Endothelial cell of umbilical vein (primary cell): ENCODE results near the gene EME2. TPM values are rescaled to one million over a fixed set of nuclear protein-coding genes. Genes with fewer than 3 reads are reported as not detected.

Experiments
- BruUV-seq: library from RNA; stranded (reverse); fragments of 400-500 nt; replicated peaks from 2 replicates; lab custom pipeline; 2021; lab: Mats Ljungman, UMichigan
- CTCF ChIA-PET: fragments of 300-600, 350-600 bp; sonication (Branson Sonifier 250); formaldehyde crosslinking; loops from one replicate; lab custom pipeline; 2021; ENCODE audit warnings: antibody characterized with exemption, inconsistent platforms; lab: Charles Lee
- POLR2A ChIA-PET: fragments of 300-600, 350-600 bp; sonication (Branson Sonifier 250); formaldehyde crosslinking; loops from one replicate; lab custom pipeline; 2021; ENCODE audit warnings: antibody characterized with exemption, inconsistent platforms; lab: Charles Lee
- DNase-seq: peaks from one replicate; pipeline ENCODE4 v3.0.0-alpha.2; 2011; ENCODE audit warnings: low read depth, low spot score
- FAIRE-seq: peaks from 2 replicates; lab custom pipeline; 2011; peaks lifted over from hg19 to GRCh38; lab: Jason Lieb, UNC
- H2AFZ ChIP-seq: 2 replicates; pipeline ENCODE4 v1.6.0; 2012; ENCODE audit warnings: low read depth, low read length, control low read depth, inconsistent platforms
- H3K27ac ChIP-seq: 2 replicates; pipeline ENCODE4 v1.5.1; 2011; ENCODE audit warnings: low read depth, mild to moderate bottlenecking, control low read depth, low read length, moderate library complexity; ENCODE audit not compliant: insufficient read depth
- H3K27me3 ChIP-seq, 2 experiments: 2 replicates each; pipeline versions ENCODE4 v1.6.0 to v1.6.1; 2011; ENCODE audit warnings: low read length in 2 of 2, mixed read lengths in 1 of 2; ENCODE audit not compliant: control insufficient read depth in 2 of 2, insufficient read depth in 2 of 2
- H3K36me3 ChIP-seq, 2 experiments: 2 replicates in 1 of 2; 3 replicates in 1 of 2; pipeline ENCODE4 v1.5.1; 2011; ENCODE audit warnings: low read length in 2 of 2, mild to moderate bottlenecking in 1 of 2, moderate library complexity in 1 of 2; ENCODE audit not compliant: control insufficient read depth in 2 of 2, insufficient read depth in 2 of 2; ENCODE audit errors: extremely low read depth in 1 of 2
- H3K4me1 ChIP-seq: 3 replicates; pipeline ENCODE4 v1.5.1; 2011; ENCODE audit warnings: mild to moderate bottlenecking, low read length; ENCODE audit not compliant: control insufficient read depth, insufficient read depth; ENCODE audit errors: extremely low read depth
- H3K4me2 ChIP-seq: 2 replicates; pipeline ENCODE4 v1.6.1; 2011; ENCODE audit warnings: low read length, control low read depth, mixed read lengths; ENCODE audit not compliant: insufficient read depth
- H3K4me3 ChIP-seq, 3 experiments: fragments of 200-600 bp in 1 of 3; sonication (generic), shearing (Covaris generic) in 1 of 3; replicated peaks in 1 of 3; 2 replicates each; pipeline ENCODE4 v1.5.1; 2011 to 2016; ENCODE audit warnings: control low read depth in 3 of 3, low read length in 3 of 3, mild to moderate bottlenecking in 2 of 3, inconsistent platforms in 1 of 3, low read depth in 1 of 3, moderate library complexity in 1 of 3; ENCODE audit not compliant: insufficient read depth in 1 of 3
- H3K79me2 ChIP-seq: 2 replicates; pipeline ENCODE4 v1.6.0; 2012; ENCODE audit warnings: low read length, inconsistent platforms; ENCODE audit not compliant: control insufficient read depth, insufficient read depth
- H3K9ac ChIP-seq: replicated peaks from 2 replicates; pipeline ENCODE3; 2011; ENCODE audit warnings: low read length, control low read depth; ENCODE audit not compliant: insufficient read depth; ENCODE audit errors: extremely low read depth
- H3K9me1 ChIP-seq: replicated peaks from 3 replicates; pipeline ENCODE4 v1.6.0; 2011; ENCODE audit warnings: mild to moderate bottlenecking, low read length; ENCODE audit not compliant: control insufficient read depth, insufficient read depth; ENCODE audit errors: extremely low read depth
- H3K9me3 ChIP-seq: replicated peaks from 2 replicates; pipeline ENCODE4 v1.5.1; 2012; ENCODE audit warnings: low read length, inconsistent platforms; ENCODE audit not compliant: control insufficient read depth, insufficient read depth
- H4K20me1 ChIP-seq: replicated peaks from 2 replicates; pipeline ENCODE3; 2011; ENCODE audit warnings: mild to moderate bottlenecking, low read length; ENCODE audit not compliant: control insufficient read depth, insufficient read depth; ENCODE audit errors: extremely low read depth
- EZH2 ChIP-seq: IDR thresholded peaks from 2 replicates; pipeline ENCODE4 v1.6.1; 2012; ENCODE audit warnings: borderline replicate concordance, low read depth, mild to moderate bottlenecking, moderate library complexity, low read length, inconsistent platforms; ENCODE audit not compliant: severe bottlenecking
- FOS ChIP-seq: IDR thresholded peaks from 2 replicates; pipeline ENCODE4 v1.6.1; 2011; ENCODE audit warnings: mild to moderate bottlenecking, low read length, moderate library complexity, borderline replicate concordance; ENCODE audit not compliant: insufficient read depth
- GATA2 ChIP-seq: IDR thresholded peaks from 2 replicates; pipeline ENCODE4 v1.7.0; 2011; ENCODE audit warnings: low read depth, mild to moderate bottlenecking, moderate library complexity, mixed read lengths, low read length; ENCODE audit not compliant: insufficient read length, insufficient read depth
- JUN ChIP-seq: IDR thresholded peaks from 2 replicates; pipeline ENCODE4 v1.6.1; 2011; ENCODE audit warnings: borderline replicate concordance, low read depth; ENCODE audit not compliant: insufficient read length, insufficient read depth
- POLR2A ChIP-seq: IDR thresholded peaks from 2 replicates; pipeline ENCODE4 v1.6.1; 2012; ENCODE audit warnings: low read depth, mild to moderate bottlenecking, control low read depth, low read length
- dilution Hi-C: fragments of 300-500 bp; cut with MboI; formaldehyde crosslinking; loops from one replicate; pipeline ENCODE4 v1.15.0; 2019; ENCODE audit warnings: low sequenced_read_pairs; ENCODE audit not compliant: extremely low pct_ligation_motif_present
- intact Hi-C: fragments of 100-400 bp; cut with micrococcal nuclease; formaldehyde crosslinking; loops from one replicate; pipeline ENCODE4 v1.10.0; 2022
- polyA plus RNA-seq, 4 experiments: library from polyadenylated mRNA; depleted of rRNA in 3 of 4; stranded (reverse) in 3 of 4; unstranded in 1 of 4; fragments of >200 nt; gene quantifications; 2 replicates each; pipeline versions ENCODE4 v1.2.1 to v1.2.3, GENCODE V29; 2011 to 2012; ENCODE audit warnings: missing spikeins in 1 of 4
- total RNA-seq: library from RNA; stranded (reverse); gene quantifications from 2 replicates; pipeline ENCODE4 v1.2.3, GENCODE V29; 2021
- TF ChIP-seq, protein P1 (sequence below): IDR thresholded peaks from 2 replicates; pipeline ENCODE4 v1.6.1; 2011; ENCODE audit not compliant: insufficient read depth, insufficient read length
- TF ChIP-seq, protein P2 (sequence below), 2 donors: IDR thresholded peaks; 1 replicate in 1 of 2; 2 replicates in 1 of 2; pipeline ENCODE4 v1.5.1; 2011; ENCODE audit warnings: low read length in 2 of 2, mild to moderate bottlenecking in 2 of 2, moderate library complexity in 2 of 2, control low read depth in 1 of 2, inconsistent platforms in 1 of 2, low read depth in 1 of 2; ENCODE audit not compliant: insufficient read depth in 1 of 2; ENCODE audit errors: extremely low read depth in 1 of 2

Gene EME2
- total and polyA plus RNA-seq, 2 donors (not counting 3 experiments of a cell fraction or from before 2014, with no cell fraction given) = 9.7 to 21.4 TPM

DNA sequence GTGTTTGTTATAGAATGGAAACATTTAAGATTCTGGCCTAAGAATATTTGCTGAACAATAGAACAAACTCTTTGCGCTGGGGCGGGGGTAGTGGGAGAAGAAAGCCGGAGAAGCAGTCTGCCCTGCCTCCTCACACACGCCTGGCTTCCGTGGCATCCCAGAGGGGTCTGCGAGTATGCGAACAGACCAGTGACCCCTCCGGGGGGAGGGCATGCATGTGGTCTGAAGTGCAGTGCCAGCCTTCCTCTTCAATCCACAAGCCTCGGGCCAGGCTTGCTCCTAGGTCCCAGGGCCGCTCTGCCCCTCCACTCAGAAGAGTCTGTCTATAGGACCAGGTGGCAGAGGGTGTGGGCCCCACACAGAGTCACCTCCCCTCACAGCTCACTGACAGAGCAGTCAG, 35.0 kb downstream of the EME2 start:
- Histone ChIP-seq H3K4me3 (no peak overlapping the region), H3K9ac (no peak overlapping the region), H3K4me2 (no peak overlapping the region), H3K9me1 (no peaks in the 10 kb centered on the region), H4K20me1 (no peaks in the 10 kb centered on the region), H3K79me2 (no peaks in the 10 kb centered on the region), H3K27me3 (no peaks in the 10 kb centered on the region), H3K27ac (no peak overlapping the region), H3K36me3 (peaks cover 0 to 24% of the 10 kb centered on the region in 2 experiments), H3K9me3 (no peaks in the 10 kb centered on the region), H3K4me1 (no peaks in the 10 kb centered on the region), H2AFZ (no peak overlapping the region)
- BruUV-seq = no TSS peak
- dilution Hi-C loops (no loop called here), intact Hi-C loops (no loop called here)
- DNase-seq = no peak
- ChIA-PET POLR2A (no interaction called here), CTCF (no interaction called here)
- TF ChIP-seq EZH2 (no peak), JUN (no peak), FOS (no peak), POLR2A (no peak), GATA2 (no peak)
- TF ChIP-seq, protein P1, sequence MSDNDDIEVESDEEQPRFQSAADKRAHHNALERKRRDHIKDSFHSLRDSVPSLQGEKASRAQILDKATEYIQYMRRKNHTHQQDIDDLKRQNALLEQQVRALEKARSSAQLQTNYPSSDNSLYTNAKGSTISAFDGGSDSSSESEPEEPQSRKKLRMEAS = no peak
- TF ChIP-seq, protein P2, sequence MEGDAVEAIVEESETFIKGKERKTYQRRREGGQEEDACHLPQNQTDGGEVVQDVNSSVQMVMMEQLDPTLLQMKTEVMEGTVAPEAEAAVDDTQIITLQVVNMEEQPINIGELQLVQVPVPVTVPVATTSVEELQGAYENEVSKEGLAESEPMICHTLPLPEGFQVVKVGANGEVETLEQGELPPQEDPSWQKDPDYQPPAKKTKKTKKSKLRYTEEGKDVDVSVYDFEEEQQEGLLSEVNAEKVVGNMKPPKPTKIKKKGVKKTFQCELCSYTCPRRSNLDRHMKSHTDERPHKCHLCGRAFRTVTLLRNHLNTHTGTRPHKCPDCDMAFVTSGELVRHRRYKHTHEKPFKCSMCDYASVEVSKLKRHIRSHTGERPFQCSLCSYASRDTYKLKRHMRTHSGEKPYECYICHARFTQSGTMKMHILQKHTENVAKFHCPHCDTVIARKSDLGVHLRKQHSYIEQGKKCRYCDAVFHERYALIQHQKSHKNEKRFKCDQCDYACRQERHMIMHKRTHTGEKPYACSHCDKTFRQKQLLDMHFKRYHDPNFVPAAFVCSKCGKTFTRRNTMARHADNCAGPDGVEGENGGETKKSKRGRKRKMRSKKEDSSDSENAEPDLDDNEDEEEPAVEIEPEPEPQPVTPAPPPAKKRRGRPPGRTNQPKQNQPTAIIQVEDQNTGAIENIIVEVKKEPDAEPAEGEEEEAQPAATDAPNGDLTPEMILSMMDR (IDR thresholded peaks at IDR 0.05; ENCODE audit: extremely low read depth in 1 of 2, insufficient read depth in 1 of 2, low read depth in 1 of 2, low read length in 2 of 2) = no peak
- FAIRE-seq = no peak
